ENCODE data around the gene CD19. TPM values are rescaled to one million over a fixed set of nuclear protein-coding genes. Genes with fewer than 3 reads are reported as not detected.

CD19 gene
- total and polyA plus RNA-seq, 2 of the 8 experiments (the other 6 are each of a cell fraction or from before 2014, with no cell fraction given) = 0.57 to 0.65 TPM

DNA sequence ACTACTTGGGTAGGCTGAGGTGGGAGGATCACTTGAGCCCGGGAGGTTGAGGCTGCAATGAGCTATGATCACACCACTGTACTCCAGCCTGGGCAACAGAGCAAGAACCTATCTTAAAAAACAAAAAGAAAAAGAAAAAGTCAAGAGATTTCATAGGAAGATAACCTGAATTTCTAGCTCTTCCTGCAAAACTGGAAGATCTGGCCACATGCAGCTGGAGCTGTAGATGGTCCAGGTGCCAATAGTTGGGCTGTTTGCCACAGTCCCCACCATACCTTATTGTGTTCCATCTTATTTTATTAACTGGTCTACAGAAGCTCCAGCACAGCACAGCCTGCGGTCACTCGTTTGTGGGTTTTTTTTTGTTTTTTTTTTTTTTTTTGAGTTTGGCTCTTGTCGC lies 38.5 kb upstream of the CD19 start:
- no peak overlapping the region for H4K8ac ChIP-seq (ENCODE audit: extremely low read depth, insufficient read depth, low read length)
- H3K4ac ChIP-seq (replicated peaks; ENCODE audit: insufficient read length, low read depth, low read length) = no peak overlapping the region
- WGBS, 2 experiments (ENCODE audit: extremely low coverage in 1 of 2, insufficient coverage in 1 of 2, insufficient read length in 1 of 2, insufficient replicate concordance in 2 of 2, low coverage in 1 of 2, low lambda C conversion rate in 2 of 2, missing lambda C conversion rate in 1 of 2) = 95% methylated on average over 4 of the region's 4 CpGs; no CpG with 5 or more reads in 1 of the 2 experiments
- no peak overlapping the region for H3K4me3 ChIP-seq (ENCODE audit: extremely low read depth in 1 of 4, insufficient read depth in 2 of 4, low read depth in 3 of 4, low read length in 4 of 4)
- H2BK15ac ChIP-seq (ENCODE audit: low read length) = no peak overlapping the region
- H3K56ac ChIP-seq (replicated peaks; ENCODE audit: insufficient read length, low read depth, low read length) = no peak overlapping the region
- H3K23ac ChIP-seq (ENCODE audit: insufficient read length) = no peak overlapping the region
- no peaks in the 10 kb centered on the region for H3K27me3 ChIP-seq (replicated peaks in 1 of 4; ENCODE audit: control insufficient read depth in 3 of 4, extremely low read depth in 1 of 4, insufficient read depth in 3 of 4, low read length in 3 of 4)
- no peak for DNase-seq (ENCODE audit: low read depth in 1 of 2, low spot score in 2 of 2)
- H2BK120ac ChIP-seq (replicated peaks; ENCODE audit: low read depth, low read length) = no peak overlapping the region
- no peak overlapping the region for H3K9ac ChIP-seq (replicated peaks in 1 of 4; ENCODE audit: extremely low read depth in 1 of 4, low read depth in 3 of 4, low read length in 3 of 4)
- H2AK5ac ChIP-seq (ENCODE audit: low read depth, low read length) = no peak overlapping the region
- H2AFZ ChIP-seq (ENCODE audit: low read length) = no peak overlapping the region
- no peak overlapping the region for H2BK12ac ChIP-seq (ENCODE audit: low read depth, low read length)
- no peak overlapping the region for H4K91ac ChIP-seq (replicated peaks; ENCODE audit: insufficient read length, low read length)
- H3K9me3 ChIP-seq (ENCODE audit: insufficient read depth in 2 of 2, low read depth in 1 of 2, low read length in 1 of 2) = no peaks in the 10 kb centered on the region
- H3K79me1 ChIP-seq (ENCODE audit: low read depth, low read length) = no peaks in the 10 kb centered on the region
- H4K20me1 ChIP-seq (replicated peaks in 1 of 2; ENCODE audit: control insufficient read depth in 1 of 2, insufficient read depth in 2 of 2, low read length in 2 of 2) = peaks cover 0 to 2% of the 10 kb centered on the region in 2 experiments
- no peak overlapping the region for H2BK20ac ChIP-seq (ENCODE audit: low read length)
- no peak overlapping the region for H3K14ac ChIP-seq (ENCODE audit: insufficient read length)
- no peak overlapping the region for H3K27ac ChIP-seq (ENCODE audit: low read depth, low read length)
- H3K4me2 ChIP-seq (ENCODE audit: insufficient read depth in 1 of 2, low read depth in 2 of 2, low read length in 2 of 2) = no peak overlapping the region
- H2BK5ac ChIP-seq (ENCODE audit: low read depth, low read length) = no peak overlapping the region
- H3K18ac ChIP-seq (ENCODE audit: extremely low read depth, low read length) = no peak overlapping the region
- no peak overlapping the region for H4K5ac ChIP-seq (ENCODE audit: insufficient read length, low read depth, low read length)
- no peaks in the 10 kb centered on the region for H3K79me2 ChIP-seq (ENCODE audit: control insufficient read depth in 1 of 2, insufficient read depth in 2 of 2, low read length in 2 of 2)
- H3K4me1 ChIP-seq (replicated peaks in 1 of 4; ENCODE audit: control insufficient read depth in 3 of 4, insufficient read depth in 4 of 4, low read length in 3 of 4) = no peaks in the 10 kb centered on the region
- ChIA-PET POLR2A (ENCODE audit: partially characterized antibody) (interaction anchor here (0.6 to 1.1 kb wide), 3 partner anchors 8 to 98 kb away, joined by 4 to 5 read pairs (median 4); no protein-coding TSS in a partner anchor), CTCF (ENCODE audit: partially characterized antibody) (interaction anchor here (0.6 kb wide), 1 partner anchor 30 kb away, joined by 3 read pairs; no protein-coding TSS in a partner anchor)
- H3K23me2 ChIP-seq (ENCODE audit: low read depth, low read length) = no peaks in the 10 kb centered on the region
- no peaks in the 10 kb centered on the region for H3K36me3 ChIP-seq (ENCODE audit: control insufficient read depth in 2 of 4, insufficient read depth in 4 of 4, low read length in 3 of 4)
- no peak for FAIRE-seq
- no peak for TF ChIP-seq KDM4A (IDR thresholded peaks at IDR 0.05; ENCODE audit: low read depth, low read length, severe bottlenecking)
- TF ChIP-seq BRCA1 (IDR thresholded peaks at IDR 0.05; ENCODE audit: low read depth, low read length) = no peak

Data from H1 (cell line).